ACHN (cell line): Measurements from ENCODE around the gene S100A9.
A peak's percentile ranks its signal among the peaks of the same experiment; 100 is the strongest.
"Not testable (repeated sequence)": the region's sequence is repeated elsewhere in the genome, so short reads cannot be mapped to it uniquely, and the experiment has no call there.

Source experiments
- DNase-seq: peaks from one replicate; pipeline ENCODE4 v3.0.0-alpha.2; 2015
- in situ Hi-C: cut with HindIII; loops from 2 replicates; pipeline ENCODE4 v1.10.0; 2017; ENCODE audit warnings: low sequenced_read_pairs, low pct_ligation_motif_present, low pct_unique_long_range_greater_than_20kb

S100A9 gene

DNA sequence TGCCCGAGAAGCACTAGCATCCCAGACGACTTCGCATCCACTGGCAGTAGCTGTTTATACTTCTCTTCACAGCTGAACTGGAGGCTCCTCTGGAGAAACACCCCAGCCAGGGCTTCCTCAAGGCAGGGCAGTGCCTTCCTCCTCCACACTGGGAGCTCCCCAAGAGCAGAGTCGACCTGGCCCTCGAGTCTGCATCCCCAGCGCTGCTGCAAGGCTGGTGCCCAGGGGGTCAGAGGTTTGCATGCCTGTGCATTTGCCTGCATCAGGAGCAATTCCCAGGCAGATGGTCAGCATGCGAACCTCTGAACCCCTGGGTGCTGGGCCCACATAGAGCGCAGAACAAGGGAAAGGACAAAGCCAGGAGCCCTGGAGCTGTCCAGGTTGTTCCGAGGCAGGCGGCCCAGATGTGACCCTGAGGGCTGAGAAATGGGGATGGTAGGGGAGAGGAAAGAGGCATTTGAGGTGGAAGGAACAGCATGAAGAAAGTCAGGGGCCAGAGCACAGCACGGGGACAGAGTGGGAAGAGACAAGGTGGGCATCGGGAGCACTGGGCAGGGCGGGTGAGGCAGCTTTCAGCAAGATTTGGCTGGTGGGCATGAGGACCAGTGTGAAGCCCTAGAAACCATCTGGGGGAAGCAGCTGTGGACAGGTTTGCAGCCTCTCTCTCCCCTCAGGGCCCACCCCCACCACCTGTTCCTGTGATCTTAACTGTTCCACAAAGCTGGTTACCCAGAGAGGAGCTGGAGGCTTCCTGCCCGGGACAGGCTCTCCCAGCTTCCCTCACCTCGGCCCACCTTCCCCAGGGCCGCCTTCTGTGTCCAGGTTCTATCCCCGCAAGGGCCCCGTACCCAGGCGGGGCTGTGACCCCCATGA lies 39.6 kb downstream of the S100A9 start:
- in situ Hi-C loops = no loop called here
- DNase-seq = no peak

DNA sequence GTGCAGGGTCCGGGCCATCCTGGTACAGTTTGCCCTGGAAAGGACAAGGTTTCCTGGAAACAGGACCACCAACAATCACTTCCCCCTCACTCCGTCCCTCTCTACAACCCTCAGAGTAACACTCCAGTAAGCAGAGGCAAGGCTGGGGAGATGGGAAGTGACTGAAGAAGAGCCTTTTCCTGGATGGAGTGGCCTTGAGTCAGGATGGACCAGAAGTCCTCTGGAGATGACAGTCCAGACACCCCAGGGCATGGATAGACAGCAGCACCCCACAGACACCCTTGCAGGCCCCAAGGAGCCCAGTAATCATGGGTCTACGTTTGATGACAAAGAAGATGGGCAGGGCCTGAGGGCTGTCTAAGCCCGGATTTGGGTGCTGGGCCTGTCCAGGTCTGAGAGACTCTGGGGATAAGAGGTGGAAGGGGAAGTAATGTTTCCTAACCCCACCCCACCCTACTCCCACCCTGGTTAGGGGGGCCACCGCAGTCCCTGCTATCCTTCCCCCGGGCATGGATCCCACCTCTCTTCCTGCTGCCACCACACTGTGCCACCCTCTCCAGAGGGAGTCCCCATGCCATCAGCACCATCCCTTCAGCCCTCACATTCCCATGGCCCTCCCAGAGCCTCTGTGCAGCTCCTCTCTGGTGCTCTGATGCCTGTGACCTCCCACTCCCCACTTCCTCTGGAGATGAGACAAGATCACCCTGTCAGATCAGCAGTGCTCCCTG lies 40.4 kb downstream of the S100A9 start:
- in situ Hi-C loops = no loop called here

DNA sequence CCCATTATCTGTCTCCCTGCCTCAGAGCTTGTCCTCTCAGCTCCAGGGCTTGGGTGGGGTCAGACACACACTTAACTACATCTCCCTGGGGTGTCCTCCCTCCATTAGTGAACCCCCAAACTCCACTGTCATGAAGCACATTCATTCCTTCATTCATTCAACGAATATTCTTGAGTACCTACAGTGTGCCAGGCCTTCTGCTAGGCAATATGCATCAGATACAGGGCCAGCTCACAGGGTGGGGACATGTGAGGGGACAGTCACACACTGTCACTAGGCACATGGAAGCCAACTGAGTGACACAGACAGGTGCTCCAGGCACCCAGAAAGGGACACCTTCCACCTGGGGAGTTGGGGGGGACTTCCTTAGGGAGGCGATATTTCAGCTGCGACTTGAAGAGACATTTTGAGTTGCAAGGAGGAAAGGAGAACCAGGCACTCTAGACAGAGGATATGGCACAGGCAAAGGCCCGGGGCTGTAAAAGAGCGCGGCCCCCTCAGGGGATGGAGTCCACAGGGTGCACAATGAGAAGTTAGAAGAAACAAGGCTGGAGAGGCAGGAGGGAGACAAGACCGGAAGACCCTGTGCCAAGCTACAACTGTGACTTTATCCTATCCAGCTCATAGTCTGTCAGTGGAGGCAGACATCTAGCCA lies 41.9 kb downstream of the S100A9 start:
- in situ Hi-C loops = loop anchor here (10.0 kb wide), 1 partner anchor 45 kb away; the partner anchor contains the start of gene S100A9
- no peak for DNase-seq

More for the DNA sequence above, 40.4 kb downstream of the S100A9 start:
- DNase-seq = no peak

DNA sequence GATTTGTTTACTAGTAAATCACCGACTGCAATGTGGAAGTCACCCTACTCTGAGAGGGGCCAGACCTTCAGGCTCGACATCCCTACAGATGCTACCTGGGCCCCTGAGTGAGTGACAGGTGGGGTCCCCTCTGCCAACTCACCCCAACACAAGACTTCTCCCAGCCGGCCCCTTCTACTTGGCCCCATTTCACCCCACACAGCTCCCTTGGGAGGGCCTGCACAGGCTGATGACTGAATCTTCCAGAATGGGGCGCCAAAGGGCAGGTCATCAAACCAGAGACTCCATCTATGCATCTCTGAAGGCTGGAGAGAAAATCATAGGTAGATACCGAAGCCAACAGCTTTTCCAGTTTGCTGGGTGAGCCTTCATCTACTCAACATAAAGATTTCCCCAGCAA lies 42.6 kb downstream of the S100A9 start:
- peak; percentile 29 for DNase-seq
- in situ Hi-C loops = loop anchor here (10.0 kb wide), 1 partner anchor 45 kb away; the partner anchor contains the start of gene S100A9

DNA sequence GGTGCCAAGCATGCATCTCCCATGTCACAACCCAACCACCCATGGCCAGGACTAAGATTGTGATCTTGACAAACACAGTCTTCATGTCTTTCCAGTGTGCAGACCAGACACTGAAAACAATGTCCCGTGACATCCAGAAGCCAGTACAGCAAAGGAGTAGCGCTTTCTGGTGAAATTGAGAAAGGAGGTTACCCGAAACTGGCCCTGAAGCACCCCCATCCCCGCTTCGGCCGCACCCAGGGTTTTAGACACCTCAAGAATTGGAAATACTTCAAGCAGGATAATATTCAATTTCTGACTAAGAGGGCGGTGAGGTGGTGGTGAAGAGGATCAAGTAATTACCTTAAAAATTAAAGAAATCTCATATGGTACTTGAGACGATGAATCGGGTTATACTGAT lies 43.8 kb downstream of the S100A9 start:
- no peak for DNase-seq

DNA sequence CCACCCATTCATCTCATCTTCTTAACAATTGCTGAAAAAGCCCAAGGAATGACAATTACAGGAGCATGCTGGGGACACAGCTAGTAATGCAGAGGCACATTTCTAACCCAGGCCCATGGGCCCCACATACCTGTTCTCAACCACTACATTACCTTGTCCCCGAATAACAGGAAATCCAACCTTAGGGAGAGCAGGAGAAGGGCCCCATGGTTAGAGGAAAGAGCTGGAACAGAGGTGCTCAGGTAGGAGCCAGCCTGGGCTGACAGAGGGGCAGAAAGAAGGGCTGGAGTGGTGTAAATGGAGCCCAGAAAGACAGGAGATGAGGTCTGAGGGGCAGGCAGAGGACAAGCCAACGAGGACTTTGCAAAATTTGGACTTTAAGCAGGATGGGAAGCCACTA lies 44.6 kb downstream of the S100A9 start:
- in situ Hi-C loops = loop anchor here (10.0 kb wide), 1 partner anchor 47 kb away; the partner anchor contains the start of gene S100A9
- DNase-seq = no peak

More for the DNA sequence above, 43.8 kb downstream of the S100A9 start:
- in situ Hi-C loops = loop anchor here (10.0 kb wide), 1 partner anchor 47 kb away; the partner anchor contains the start of gene S100A9

DNA sequence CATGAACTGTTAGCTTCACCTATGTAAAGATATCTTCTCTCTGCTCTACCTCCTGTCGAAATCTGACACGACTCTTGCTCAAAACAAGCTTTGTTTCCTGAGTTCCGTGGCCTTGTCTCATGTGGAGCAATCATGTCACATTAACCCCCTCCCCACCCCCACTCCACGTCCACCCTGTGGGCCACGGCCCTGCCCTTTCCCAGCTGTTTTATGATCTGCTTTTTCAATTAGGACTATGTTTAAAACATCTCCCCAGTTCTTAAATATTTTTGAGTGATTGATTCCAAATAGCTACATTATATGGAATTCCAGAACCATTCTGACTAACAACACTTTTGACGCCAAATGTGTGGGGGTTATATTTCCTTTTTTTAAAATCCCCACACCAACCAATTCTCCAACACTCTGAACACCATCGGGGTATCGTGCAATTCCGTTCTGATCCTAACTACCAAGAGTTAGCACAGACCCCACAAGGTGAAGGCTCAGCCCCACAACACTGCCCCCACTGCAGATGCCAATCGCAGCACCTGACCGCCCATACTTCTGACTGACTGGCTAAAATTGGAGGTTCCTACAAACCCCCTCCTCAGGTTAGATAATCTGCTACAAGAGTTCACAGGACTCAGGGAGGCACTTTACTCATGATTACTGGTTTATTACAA lies 45.9 kb downstream of the S100A9 start:
- in situ Hi-C loops = loop anchor here (10.0 kb wide), 1 partner anchor 49 kb away; the partner anchor contains the start of gene S100A9

DNA sequence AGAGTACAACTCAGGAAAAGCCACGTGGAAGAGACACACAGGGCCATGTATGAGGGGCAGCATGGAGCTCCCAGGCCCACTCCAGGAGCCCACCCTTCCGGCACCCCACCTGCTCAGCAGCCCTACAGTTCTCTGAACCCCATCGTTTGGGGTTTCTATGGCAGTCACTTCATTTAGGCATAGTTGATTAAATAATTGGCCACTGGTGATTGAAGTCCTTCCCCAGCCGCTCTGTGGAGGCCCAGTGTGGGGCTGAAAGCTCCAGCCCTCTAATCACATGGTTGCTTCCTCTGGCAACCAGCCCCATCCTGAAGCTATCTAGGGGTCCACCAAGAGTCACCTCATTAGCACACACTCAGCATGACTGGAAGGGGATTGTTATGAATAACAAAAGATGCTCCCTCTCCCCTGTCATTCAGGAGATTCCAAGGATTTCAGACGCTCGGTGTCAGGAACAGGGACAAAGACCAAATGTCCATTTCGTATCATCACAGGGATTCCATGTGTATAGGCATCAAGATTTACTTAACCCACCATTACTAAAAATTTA lies 46.5 kb downstream of the S100A9 start:
- DNase-seq = no peak

More for the DNA sequence above, 45.9 kb downstream of the S100A9 start:
- DNase-seq = no peak

DNA sequence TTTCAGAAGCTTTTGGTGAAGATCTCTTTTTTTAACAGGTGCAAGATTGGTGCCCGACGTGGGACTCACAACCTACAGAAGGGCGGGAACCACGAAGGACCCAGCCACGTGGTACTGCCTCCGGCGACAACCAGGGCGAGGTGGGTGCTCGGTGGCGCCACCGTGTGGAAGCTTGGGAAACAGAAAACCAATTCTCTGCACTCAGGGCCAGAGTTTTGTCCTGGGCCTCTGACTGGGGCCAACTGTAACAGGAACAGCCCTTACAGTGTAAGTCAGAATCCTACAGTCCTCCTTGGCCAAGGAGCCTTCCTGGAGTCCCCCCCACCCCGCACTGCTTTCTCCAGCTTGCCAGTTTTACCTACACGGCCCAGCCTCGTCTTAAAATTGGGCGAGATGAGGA lies 47.1 kb downstream of the S100A9 start:
- DNase-seq = peak; percentile 44

More for the DNA sequence above, 46.5 kb downstream of the S100A9 start:
- in situ Hi-C loops = loop anchor here (10.0 kb wide), 1 partner anchor 49 kb away; the partner anchor contains the start of gene S100A9

DNA sequence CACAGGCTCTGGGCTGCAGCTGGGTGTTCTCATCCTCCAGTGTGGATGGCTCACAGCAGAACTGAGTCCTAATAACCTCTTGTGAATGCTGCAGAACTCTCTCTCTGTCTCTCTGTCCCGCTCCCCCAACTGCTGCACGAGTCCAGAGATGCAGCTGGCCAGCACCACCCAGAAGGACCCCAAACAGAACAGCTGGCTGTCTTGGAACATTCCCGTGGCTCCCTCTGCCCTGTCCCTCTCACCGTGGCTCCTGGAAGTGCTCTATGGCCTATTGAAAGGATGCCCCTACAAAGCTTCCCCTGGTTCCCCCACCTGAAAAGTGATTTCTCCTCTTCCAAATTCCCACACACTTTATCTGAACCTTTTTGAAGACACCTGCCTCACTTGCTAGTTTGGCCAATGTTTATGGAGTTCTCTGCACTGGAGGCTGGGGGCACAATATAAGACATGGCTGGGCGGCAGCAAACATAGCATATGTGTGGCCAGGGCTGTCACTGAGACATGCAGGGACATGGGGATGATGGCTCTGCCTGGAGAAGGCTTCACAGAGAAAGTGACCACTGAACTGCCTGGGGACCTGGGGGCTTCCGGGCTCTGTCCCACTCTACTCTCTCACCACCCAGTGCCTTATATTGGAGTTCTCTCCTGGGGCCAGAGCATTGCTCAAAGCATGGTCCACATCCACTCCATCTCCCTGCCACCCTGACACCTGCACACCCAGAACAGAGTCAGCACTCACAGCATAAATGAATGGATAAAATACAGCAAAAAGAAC lies 48.4 kb downstream of the S100A9 start:
- in situ Hi-C loops = loop anchor here (10.0 kb wide), 1 partner anchor 51 kb away; the partner anchor contains the start of gene S100A9
- not testable (repeated sequence) for DNase-seq

More for the DNA sequence above, 47.1 kb downstream of the S100A9 start:
- in situ Hi-C loops = loop anchor here (10.0 kb wide), 1 partner anchor 50 kb away; the partner anchor contains the start of gene S100A9

DNA sequence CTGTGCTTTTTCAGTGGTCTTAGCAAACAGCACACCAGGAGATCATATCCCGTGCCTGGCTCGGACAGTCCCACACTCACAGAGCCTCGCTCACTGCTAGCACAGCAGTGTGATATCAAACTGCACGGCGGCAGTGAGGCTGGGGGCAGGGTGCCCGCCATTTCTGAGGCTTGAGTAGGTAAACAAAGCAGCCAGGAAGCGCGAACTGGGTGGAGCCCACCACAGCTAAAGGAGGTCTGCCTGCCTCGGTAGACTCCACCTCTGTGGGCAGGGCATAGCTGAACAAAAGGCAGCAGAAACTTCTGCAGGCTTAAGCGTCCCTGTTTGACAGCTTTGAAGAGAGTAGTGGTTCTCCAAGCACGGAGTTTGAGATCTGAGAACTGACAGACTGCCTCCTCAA lies 49.6 kb downstream of the S100A9 start:
- in situ Hi-C loops = loop anchor here (10.0 kb wide), 1 partner anchor 52 kb away; the partner anchor contains the start of gene S100A9
- DNase-seq = not testable (repeated sequence)
